ENCODE measurements around the gene CFAP99.
"Not testable (repeated sequence)": the region's sequence is repeated elsewhere in the genome, so short reads cannot be mapped to it uniquely, and the experiment has no call there.

The CFAP99 gene

DNA sequence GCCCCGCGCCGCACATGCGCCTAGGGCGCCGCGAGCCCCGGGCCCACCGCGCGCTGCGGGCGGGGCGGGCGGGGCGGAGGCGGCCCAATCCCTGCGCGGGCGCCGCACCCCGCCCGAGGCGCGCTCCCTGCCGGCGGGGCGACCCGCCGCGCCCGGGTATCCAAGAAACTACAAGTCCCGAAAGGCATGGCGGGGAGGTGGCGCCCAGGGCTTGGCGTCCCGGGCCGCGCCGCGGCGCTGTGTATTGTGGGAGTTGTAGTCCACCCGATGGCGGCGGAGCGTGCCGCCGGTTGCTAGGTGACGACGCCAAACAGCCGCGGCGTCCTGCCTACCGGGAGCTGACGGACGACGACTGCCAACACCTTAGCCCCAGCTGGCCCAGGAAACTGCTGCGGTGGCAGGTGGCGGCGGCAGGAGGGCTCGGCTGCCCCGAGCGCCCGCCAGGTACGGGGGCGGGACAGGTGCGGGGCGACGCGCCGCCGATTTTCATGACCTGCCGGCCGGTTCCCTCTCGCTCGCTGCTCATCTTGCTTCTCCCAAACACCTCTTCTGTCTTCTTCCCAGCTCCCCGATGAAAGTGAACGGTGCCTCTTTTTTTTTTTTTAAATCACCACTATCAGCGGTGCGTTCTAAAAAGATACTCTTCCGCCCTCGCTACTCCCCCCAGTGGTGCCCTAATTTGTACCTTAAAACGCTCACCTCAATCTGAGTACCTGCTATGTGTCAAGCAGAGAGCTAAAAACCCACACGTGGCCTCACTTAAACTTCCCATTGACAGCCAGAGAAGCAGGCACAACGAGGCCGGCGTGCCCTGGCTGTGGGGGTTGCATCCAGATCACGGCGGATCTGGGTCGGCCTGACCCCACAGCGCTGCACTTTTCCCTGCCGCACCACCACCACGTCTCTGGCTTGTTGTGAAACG is at the start of gene CFAP99:
CFAP99 (plus strand) TSS at position 306 of the 922 bp plus-strand sequence.
- peak; percentile 93 to 94 for DNase-seq

DNA sequence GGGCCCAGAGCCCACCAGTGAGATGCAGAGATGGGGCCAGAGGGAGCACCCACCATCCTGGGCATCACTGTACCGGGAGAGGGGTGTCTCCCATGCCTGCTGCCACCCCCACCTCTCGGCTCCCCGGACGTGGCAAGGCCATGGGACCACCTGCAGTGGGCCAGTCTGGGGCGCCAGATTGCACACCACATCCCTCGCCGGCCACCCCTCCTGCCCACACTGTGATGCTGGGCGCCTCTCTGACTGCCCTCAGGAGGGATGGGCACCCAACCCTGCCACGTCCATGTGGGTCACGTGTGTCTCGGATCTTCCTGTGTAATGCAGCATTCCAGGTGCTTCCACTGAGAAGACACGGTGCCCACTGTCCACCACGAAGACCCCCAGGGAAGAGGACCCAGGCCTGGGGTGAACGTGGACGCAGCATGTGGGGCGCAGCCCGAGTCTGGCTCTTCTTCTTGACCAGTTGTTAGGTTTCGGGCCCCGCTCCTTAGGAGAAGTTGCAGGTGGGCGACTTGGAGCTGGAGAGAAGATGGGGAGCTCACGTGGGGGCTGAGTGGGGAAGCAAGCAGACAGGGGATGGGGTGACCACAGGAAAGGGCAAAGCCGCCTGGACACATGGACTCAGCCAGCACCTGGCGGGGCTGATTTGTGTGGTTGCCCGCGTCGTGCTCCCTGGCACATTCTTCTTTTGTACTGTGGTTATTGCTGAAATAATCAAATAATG is 48.0 kb upstream of the CFAP99 start:
- no peak for DNase-seq

DNA sequence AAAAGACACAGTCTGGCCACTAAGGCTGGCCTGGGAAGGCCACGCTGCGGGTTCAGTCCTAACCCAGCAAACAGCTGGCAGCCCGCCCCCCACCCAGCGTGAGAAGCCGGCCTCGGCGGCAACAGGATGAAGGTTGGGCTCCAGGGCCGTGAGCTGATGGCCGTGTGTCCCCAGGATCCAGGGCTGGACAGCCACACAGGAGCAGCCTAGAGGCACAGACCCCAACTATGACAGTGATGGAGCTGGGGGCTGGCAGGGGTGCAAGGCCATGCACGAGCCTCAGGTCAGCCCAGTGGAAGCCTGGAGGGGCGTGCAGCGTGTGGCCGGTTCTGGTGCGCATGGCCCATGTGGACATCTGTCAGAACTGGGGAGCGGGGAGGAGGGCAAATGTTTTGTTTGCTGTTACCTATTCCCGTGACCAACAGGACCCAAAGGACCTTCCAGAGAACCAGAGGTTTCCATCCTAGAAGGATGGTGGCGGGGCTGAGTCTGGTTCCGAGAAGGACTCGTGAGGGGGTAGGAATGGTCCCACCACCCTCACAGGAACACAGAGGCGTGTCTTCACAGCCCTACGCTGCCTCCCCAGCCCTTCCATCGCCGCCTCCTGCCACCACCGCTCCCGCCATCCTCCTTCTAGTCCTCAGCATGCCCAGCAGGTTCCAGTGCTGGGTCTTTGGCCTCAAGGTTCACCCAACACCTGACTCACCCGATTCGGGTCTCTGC is 46.8 kb upstream of the CFAP99 start:
- no peak for DNase-seq

DNA sequence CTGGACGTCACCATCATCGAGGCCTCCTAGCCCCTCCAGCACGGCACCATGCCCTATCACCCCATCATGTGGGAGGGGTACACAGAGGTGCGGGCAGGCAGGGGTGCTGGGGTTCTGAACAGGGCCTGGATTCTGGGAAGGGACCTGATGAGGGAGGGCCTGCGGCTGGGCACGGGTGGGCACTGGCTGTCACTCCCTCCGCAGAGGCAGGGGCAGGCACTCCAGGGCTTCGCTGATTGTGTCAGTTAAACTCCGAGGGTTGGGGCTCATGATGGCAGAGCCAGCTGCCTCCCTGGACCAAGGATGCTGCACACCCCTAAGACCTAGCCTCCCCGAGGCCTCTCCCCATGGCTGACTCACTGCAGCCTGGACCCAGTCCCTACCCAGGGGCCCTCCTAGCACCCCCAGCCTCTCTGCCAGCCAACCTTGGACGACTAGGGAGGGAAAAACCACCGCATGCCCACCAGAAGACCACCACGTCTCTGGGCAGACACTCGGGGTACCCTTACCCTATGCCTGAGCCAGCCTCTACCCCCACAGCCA is 46.2 kb upstream of the CFAP99 start:
- no peak for DNase-seq

DNA sequence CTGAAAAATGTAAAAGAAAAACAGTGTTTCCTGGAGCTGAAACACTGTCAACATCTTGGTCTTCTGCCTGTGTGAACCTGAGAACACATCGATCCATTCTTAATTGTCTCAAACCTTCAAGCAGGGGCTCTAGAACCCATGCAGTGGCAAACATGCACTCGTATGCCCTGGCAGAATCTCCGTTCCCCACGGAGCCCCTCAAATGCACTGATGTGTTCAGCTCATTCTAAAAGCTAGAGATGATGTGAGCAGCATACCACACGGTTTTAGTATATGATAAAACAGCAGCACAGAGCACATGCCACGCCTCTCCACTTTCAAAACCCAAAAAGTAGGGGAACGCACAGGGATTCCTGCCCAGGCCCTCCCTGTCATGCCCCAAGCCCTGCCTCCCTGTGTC is 45.2 kb upstream of the CFAP99 start:
- no peak for DNase-seq

DNA sequence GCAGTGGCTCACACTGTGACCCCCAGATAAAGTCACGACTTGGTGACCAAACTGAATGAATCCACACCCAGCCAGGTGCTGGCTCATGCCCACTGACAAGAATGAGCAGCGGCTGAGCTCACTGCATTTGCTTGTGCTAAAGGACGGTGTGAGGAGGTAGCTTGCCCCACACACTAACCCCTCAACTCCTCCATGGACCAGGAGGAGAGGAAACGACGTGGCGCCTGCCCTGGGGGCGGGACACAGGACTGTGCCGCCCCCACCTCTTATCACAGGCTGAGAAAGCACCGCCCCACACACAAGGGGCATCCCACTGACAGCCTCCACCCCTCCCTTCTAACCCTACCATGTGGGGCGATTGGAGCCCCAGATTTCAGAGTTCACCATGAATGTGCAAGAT is 43.3 kb upstream of the CFAP99 start:
- DNase-seq: no peak

DNA sequence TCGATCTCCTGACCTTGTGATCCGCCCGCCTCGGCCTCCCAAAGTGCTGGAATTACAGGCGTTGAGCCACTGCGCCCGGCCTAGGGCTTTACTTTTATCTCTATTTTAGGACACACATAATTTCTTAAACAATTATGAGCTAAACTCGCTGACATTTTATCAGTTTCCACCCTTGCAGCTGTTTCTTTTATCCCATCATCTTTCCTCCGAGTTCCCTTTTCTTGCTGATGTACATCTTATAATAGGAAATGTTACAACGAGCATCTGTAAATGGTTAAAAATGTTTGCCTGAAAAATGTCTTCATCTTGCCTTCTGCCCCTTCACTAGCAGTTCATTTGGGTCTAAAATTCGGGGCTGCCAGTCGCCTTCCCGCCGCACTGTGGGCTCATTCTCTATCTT is 41.5 kb upstream of the CFAP99 start:
- no peak for DNase-seq

DNA sequence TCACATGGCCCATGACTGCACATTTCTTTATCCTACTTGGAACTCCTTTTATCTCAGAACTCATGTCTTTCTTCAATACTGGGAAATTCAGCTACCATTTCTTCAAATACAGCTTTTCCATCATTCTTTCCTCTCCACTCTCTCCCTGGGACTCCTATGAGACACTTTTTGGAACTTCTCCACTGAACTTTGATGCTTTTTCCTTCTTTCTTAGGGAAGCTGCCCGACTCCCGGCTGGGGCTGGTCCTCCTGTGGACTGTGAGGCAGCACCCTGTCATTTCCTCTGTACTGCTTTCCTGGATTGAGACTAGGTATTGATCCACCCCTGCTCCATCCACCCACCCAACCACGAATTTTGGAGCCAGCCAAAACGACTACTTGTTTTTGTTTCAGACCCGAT is 40.4 kb upstream of the CFAP99 start:
- no peak for DNase-seq

DNA sequence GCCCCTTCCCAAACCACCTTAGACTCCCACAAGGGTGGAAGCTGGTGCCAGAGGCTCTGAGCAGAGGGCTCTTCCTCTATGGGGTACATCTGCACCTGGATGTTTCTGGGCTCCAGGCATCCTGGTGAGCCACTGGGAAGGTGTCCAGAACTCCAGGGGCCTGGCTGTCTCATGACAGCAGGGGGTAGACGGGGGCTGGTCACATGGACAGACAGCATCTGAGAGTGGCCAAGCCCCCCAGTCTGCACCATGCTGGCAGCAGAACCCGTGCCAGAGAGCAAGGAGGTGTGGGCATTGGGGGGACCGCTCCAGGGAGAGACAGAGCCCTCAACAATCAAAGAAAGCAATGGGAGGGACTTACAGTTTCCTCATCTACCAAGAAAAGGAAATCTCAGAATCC is 39.9 kb upstream of the CFAP99 start:
- DNase-seq: no peak

DNA sequence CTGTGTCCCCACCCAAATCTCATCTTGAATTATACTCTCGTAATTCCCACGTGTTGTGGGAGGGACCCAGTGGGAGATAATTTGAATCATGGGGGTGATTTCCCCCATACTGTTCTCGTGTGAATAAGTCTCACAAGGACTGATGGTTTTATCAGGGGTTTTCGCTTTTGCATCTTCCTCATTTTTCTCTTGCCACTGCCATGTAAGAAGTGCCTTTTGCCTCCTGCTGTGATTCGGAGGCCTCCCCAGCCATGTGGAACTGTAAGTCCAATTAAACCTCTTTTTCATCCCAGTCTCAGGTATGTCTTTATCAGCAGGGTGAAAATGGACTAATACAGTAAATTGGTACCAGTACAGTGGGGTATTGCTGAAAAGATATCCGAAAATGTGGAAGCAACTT is 38.2 kb upstream of the CFAP99 start:
- not testable (repeated sequence) for DNase-seq

DNA sequence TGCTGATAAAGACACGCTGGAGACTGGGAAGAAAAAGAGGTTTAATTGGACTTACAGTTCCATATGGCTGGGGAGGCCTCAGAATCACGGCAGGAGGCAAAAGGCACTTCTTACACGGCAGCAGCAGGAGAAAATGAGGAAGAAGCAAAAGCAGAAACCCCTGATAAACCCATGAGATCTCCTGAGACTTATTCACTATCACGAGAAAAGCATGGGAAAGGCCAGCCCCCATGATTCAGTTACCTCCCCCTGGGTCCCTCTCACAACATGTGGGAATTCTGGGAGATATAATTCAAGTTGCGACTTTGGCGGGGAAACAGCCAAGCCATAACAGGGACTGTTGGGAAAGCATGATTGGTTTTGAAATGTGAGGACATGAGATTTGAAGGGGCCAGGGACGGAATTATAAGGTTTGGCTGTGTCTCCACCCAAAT is 36.0 kb upstream of the CFAP99 start:
- DNase-seq: not testable (repeated sequence)

DNA sequence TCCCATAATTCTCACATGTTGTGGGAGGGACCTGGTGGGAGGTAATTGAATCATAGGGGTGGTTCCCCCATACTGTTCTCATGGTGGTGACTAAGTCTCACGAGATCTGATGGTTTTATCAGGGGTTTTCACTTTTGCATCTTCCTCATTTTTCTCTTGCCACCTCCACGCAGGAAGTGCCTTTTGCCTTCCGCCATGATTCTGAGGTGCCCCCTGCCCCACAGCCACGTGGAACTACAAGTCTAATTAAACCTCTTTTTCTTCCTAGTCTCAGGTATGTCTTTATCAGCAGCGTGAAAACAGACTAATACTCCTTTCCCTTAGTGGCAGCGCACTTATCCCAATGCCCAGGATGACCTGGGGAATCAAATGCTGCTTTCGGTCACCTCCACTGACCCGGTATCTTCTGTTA is 35.5 kb upstream of the CFAP99 start:
- DNase-seq: not testable (repeated sequence)

DNA sequence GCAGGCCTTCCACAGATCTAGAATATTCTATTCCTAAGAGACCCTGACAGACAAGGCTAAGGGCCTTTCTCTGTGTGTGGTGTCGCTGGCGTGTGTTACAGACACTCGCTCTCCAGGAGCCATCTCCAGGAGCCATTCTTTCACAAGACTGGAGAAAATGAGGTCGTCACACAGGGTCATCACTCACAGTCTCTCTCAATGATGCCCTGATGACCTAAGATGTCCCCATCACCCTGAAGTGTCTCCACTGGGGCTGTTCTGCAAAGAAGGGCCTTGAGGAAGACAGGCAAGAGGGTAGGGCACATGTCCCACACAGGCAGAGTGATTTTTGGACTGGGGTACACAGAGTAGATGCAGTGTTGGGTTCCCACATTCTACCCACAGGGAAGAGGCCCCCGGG is 35.0 kb upstream of the CFAP99 start:
- DNase-seq: no peak

DNA sequence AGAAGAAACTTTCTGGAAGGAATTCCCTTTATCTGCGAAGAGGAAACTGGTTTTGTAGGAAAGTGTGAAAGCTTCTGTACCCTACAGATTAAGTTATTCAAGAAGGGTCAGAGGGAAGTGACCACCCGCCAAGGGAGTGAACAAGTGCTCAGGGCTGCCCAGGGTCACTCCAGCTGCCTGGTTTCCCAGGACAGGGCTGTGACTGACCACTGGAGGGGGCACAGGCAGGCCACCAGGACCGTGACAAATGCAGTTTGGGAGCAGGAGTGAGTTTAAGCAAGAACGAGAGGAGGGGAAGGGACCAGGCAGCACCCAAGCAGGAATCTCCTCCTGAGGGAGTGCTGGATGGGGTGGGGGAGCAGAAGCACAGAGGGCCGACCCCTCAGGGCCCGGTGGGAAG is 34.5 kb upstream of the CFAP99 start:
- no peak for DNase-seq

DNA sequence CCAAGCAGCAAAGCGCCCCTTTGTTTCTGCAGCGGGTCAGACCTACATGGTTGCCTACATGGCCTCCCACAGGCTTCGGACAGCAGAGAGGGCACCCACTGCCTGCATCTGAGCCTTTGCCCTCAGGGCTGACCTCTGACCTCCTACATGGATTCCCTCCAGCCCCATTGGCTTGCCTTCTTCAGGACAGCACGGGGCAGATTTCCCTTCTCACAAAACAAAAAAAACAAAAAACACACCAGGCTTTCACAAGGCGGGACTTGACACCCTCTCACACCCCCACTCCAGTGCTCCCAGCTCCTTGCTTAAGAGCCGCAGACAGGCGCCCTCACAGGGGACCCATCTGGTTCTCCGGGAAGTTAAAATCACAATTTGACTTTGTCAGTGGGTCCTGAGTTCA is 33.2 kb upstream of the CFAP99 start:
- no peak for DNase-seq

DNA sequence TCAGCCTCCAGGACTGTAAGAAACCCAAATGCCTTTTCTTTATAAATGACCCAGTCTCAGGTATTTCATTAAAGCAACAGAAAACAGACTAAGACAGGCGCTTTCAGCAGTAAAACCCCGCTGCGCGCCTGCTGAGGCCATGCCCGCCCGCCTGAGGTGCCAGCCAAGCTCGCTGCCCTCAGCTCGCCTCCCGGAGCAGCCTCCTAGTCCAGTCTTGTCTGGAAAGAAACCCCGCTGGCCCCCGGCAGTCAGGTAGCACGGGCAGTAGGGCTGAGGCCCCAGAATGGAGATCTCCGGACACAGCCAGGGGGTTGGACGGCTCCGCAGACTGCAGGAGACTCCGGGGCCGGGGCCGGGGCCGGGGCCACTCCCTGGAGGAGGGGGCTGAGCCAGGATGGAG is 32.0 kb upstream of the CFAP99 start:
- no peak for DNase-seq

DNA sequence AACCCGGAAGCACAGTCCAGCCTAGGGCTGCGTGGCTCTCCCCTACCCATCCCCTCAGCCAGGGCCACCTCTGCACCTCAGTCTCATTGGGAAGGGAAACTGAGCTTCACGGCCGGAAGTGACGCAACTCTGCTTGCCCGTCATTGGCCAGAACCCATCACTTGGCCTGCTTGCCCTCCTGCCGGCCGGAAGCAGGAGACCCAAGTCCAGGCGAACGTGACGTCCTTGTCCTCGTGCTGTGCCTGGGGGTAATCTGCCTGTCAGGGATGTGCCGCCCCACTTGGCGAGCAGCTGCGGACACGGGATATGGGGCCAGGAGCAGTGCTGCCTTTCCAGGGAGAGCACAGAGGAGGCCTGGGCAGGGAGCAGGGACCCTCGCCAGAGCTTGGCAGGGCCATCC is 31.5 kb upstream of the CFAP99 start:
- DNase-seq: no peak

DNA sequence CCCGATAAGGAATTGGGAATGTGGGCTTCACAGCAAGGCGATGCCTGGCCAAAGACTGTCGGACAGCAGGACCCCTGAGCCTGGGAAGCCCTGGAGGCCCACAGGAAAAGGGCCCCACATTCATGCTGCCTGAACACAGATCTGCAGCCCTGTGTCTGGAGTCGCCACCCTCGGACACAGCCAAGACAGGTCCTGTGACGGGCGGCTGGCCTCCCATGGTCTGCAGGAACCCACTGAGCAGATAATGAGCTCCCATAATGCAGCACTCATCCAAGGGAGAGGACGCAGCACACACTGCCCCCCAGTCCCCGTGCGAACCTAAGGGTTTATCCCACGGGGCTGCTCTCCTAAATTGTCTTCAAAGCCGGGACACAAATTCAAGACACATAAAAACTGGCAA is 30.9 kb upstream of the CFAP99 start:
- no peak for DNase-seq

DNA sequence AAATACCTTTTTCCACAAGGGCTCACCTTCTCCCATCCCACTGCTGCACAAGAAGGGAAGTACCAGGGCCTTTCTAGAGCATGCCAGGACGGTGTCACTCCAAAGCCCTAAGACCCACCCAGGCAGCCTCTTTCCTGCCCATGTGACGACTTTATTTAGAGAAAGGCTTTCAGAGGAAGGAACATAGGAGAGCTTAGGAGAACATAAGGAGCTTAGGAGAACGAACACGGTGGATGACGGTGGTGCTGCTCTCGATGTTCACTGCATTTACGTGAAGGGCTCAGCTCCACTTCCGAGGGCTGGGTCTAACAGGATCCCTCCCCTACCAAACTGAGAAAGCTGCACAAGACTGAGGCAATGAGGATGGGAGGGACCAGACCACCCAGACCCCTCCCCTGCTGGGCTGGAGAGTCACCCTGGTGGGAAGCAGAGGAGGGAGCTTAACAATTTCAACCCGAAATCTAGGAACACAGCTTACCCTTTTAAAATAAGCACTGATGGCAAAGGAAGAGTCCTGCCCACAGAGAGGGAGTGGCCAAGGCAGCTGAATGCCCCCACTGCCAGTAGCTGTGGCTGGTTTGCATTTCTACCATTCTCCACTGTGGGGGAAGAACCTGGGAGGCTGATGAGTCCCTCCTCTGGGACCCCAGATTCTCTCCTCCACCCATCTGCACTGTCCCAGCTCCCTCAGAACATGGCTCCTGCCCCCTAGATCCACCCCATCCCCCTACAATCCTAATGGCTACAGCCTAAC is 30.1 kb upstream of the CFAP99 start:
- DNase-seq: no peak

DNA sequence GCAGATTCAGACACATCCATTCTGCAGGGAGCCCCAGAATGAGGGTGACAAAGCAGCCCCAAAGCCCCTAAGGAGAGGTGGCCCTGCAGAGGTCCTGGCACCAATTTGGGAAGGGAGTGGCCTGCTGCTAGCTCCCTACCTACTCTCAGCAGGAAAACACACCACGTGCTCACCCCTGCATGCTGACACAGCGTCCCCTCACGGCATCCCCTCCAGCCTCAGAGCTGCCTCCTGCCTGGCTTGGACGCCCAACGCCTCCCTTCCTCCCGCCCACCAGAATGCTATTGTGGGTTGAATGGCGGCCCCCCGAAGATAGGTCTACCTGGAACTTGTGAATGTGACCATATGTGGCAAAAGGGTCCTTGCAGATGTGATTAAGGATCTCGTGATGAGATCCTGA is 29.1 kb upstream of the CFAP99 start:
- no peak for DNase-seq

DNA sequence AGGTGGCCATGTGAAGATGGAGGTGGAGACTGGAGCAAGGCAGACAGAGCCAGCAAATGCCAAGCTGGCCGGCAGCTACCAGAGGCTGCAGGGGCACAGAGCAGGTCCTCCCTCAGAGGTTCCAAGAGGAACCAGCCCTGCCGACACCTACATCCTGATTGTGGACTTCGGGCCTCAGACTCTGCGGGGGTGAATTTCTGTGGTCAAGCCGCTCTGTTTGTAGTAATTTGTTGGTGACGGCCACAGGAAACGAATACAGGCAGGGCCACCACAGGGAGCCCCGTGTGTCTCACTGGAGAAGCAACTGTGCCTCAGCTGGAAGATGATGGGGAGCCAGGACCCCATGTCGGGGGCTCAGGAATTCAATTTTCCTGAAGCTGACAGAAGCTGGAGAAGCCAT is 28.6 kb upstream of the CFAP99 start:
- DNase-seq: no peak

DNA sequence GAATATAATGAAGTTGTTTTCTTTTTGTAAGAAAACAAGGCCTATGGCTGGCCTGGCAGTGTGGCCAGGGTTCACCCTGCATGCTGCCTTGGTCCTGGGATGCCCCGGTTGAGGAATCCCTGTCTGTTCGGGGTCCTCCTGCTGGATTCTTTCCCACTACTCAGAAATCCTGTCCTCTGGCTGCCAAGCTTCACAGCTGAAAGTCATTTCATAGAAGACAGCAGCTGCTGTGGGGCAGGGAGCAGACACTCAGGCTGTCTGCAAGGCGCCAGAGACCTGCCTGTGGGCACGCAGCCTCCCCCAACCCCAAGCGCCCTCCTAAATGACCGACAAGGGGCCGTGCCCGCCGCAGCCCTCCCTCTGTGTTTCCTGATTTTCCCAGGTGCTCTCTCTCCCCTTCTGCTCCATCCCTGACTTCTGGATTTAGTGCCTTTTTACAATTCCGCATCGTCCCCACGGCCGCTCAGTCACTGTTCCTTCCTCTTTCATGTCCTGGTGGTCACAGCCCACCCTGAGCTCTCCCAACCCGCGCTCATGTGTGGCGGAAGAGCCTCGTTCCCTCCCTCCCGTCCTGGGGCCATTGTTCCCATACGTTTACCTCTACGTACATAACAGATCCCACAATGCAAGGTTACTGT is 27.9 kb upstream of the CFAP99 start:
- no peak for DNase-seq

Data from NCI-H187 (cell line).